Adrenal gland (tissue), 5 donors: ENCODE data around the gene HIVEP3.

Experiments used
- POLR2A ChIP-seq, 2 donors: fragments of 450-650 bp; IDR thresholded peaks; one replicate each; pipeline ENCODE4 v1.6.1; 2017; ENCODE audit warnings: antibody characterized with exemption in 2 of 2, mild to moderate bottlenecking in 2 of 2, moderate library complexity in 1 of 2
- TF ChIP-seq, protein P1 (sequence below), 6 experiments: fragments of 450-650 bp in 4 of 6; fragments of 200-600 bp in 2 of 6; sonication (generic) in 1 of 6; IDR thresholded peaks; 1 replicate in 5 of 6; 2 replicates in 1 of 6; pipeline versions ENCODE4 v1.5.1 to v1.8.0; 2016 to 2021; ENCODE audit warnings: antibody characterized with exemption in 6 of 6, mild to moderate bottlenecking in 2 of 6, moderate library complexity in 1 of 6
- donor health status: DM: no; HTN: no; CAD: no.

DNA sequence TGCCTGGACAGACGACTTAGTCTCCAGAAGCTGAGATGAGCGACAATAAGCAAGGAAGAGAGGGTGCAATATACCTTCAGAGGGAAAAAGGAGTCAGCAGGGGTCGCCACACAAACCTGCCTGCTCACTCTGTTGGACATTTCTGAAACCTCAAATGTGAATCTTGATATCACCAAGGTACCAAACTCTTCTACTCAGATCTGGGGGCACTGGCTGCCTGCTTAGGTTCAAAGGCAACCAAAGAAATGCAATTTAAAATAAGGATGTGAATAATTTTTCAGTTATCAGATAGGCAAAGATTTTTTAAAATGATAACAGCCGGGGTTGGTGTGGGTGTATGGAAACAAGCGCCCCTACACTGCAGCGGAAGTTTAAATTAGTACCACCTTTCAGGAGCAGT lies 164.2 kb downstream of the HIVEP3 start:
- TF ChIP-seq, protein P1, sequence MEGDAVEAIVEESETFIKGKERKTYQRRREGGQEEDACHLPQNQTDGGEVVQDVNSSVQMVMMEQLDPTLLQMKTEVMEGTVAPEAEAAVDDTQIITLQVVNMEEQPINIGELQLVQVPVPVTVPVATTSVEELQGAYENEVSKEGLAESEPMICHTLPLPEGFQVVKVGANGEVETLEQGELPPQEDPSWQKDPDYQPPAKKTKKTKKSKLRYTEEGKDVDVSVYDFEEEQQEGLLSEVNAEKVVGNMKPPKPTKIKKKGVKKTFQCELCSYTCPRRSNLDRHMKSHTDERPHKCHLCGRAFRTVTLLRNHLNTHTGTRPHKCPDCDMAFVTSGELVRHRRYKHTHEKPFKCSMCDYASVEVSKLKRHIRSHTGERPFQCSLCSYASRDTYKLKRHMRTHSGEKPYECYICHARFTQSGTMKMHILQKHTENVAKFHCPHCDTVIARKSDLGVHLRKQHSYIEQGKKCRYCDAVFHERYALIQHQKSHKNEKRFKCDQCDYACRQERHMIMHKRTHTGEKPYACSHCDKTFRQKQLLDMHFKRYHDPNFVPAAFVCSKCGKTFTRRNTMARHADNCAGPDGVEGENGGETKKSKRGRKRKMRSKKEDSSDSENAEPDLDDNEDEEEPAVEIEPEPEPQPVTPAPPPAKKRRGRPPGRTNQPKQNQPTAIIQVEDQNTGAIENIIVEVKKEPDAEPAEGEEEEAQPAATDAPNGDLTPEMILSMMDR (IDR thresholded peaks at IDR 0.05): no peak
- TF ChIP-seq POLR2A (IDR thresholded peaks at IDR 0.05): no peak
